ENCODE data around the gene FCER2.
A peak's percentile ranks its signal among the peaks of the same experiment; 100 is the strongest.
"Not testable (repeated sequence)": the region's sequence is repeated elsewhere in the genome, so short reads cannot be mapped to it uniquely, and the experiment has no call there.

FCER2 gene, protein sequence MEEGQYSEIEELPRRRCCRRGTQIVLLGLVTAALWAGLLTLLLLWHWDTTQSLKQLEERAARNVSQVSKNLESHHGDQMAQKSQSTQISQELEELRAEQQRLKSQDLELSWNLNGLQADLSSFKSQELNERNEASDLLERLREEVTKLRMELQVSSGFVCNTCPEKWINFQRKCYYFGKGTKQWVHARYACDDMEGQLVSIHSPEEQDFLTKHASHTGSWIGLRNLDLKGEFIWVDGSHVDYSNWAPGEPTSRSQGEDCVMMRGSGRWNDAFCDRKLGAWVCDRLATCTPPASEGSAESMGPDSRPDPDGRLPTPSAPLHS

DNA sequence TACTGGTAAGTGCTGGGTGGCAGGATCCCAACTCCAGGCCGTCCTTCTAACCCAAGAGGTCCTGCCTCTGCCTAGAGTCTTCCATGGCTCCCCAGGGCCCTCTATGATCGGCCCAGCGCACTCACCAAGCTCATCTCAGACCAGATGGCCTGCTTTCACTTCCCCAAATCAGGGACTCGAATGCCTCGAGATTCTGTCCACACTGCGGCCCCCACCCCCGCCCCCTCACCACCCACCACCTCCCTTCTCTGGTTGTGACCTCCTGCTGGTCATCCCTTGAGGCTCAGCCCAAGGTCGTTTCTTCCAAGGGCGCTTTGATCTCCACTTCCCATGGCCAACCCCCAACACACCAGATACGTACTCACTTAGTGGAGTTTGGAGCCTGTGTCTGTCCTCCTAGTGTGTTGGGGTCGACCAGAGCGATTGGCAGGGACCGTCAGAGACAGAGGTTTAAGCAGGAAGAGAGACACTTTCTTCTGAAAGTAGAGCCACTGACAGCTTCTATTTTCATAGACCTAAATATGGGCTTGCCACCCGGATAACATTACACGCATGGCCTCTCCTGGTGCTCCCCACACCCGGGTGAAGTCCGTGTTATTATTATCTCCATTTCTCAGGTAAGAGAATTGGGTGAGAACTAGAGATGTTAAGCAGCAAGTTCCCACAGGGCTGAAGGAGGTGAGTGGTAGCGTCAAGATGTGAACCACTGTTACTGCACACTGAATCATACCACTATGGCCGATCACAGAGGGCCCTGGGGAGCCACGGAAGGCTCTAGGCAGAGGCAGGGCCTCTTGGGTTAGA lies at the start of gene FCER2:
FCER2 (minus strand) TSS at position 478 of the 804 bp plus-strand sequence. CDS start 2,371 bp downstream, outside the sequence.
- H3K36me3 ChIP-seq (replicated peaks) = no peaks in the 10 kb centered on the region
- in situ Hi-C loops (cut with HindIII; ENCODE audit: low pct_ligation_motif_present, low sequenced_read_pairs) = no loop called here
- no peak within 1 kb of the TSS for H3K27ac ChIP-seq
- no peaks in the 10 kb centered on the region for H3K27me3 ChIP-seq (replicated peaks)
- H3K4me3 ChIP-seq (ENCODE audit: low read depth, low read length) = no peak within 1 kb of the TSS
- no peak for DNase-seq
- TF ChIP-seq, protein P1, sequence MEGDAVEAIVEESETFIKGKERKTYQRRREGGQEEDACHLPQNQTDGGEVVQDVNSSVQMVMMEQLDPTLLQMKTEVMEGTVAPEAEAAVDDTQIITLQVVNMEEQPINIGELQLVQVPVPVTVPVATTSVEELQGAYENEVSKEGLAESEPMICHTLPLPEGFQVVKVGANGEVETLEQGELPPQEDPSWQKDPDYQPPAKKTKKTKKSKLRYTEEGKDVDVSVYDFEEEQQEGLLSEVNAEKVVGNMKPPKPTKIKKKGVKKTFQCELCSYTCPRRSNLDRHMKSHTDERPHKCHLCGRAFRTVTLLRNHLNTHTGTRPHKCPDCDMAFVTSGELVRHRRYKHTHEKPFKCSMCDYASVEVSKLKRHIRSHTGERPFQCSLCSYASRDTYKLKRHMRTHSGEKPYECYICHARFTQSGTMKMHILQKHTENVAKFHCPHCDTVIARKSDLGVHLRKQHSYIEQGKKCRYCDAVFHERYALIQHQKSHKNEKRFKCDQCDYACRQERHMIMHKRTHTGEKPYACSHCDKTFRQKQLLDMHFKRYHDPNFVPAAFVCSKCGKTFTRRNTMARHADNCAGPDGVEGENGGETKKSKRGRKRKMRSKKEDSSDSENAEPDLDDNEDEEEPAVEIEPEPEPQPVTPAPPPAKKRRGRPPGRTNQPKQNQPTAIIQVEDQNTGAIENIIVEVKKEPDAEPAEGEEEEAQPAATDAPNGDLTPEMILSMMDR (IDR thresholded peaks at IDR 0.05; ENCODE audit: low read depth, low read length, missing control alignments) = no peak

DNA sequence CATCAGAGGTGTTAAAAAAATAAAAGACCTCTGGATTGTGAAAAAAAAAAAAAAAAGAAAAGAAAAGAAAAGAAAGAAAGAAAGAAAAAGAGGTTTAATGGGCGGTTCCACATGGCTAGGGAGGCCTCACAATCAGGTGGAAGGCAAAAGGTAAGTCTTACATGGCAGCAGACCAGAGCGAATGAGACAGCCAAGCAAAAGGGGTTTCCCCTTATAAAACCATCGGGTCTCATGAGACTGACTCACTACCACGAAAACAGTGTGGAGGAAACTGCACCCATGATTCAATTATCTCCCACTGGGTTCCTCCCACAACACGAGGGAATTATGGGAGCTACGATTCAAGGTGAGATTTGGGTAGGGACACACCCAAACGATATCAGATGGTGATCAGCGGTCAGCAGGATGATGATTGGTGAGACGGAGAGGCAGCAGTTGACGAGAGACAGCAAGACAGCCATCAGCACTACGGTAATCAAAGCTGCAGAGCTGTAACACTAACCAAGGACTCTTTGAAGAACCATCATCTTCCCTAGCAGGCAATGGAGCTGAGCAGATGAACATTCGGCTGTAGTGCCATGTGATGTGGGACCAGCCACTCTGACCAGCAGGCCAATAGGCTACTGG lies 49.3 kb upstream of the FCER2 start:
- Histone ChIP-seq H3K27me3 (replicated peaks) (no peaks in the 10 kb centered on the region), H3K36me3 (replicated peaks) (no peaks in the 10 kb centered on the region), H3K4me3 (ENCODE audit: low read depth, low read length) (no peak overlapping the region), H3K27ac (no peak overlapping the region)
- in situ Hi-C loops (cut with HindIII; ENCODE audit: low pct_ligation_motif_present, low sequenced_read_pairs) = no loop called here
- DNase-seq = no peak
- TF ChIP-seq, protein P1 (IDR thresholded peaks at IDR 0.05; ENCODE audit: low read depth, low read length, missing control alignments) = no peak

DNA sequence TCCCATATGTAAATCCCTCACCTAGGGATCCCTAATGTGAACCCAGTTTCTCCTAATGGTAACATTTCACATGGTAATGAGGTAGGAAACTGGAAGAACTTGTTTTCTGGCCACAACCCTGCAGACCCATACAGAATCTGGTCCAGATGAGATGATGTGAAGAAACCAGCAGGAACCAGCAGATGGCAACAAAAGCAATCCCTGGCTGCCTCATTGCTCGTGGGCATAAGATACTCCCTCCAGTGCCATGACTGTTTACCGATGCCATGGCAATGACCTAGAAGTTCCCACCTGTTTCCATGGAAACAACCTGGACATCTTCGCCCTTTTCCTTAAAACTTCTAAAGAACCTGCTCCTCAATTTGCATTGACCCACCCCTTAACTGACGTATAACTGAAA lies 46.8 kb upstream of the FCER2 start:
- Histone ChIP-seq H3K36me3 (replicated peaks) (no peaks in the 10 kb centered on the region), H3K27me3 (replicated peaks) (no peaks in the 10 kb centered on the region), H3K27ac (no peak overlapping the region), H3K4me3 (ENCODE audit: low read depth, low read length) (no peak overlapping the region)
- in situ Hi-C loops (cut with HindIII; ENCODE audit: low pct_ligation_motif_present, low sequenced_read_pairs) = no loop called here
- DNase-seq = no peak
- TF ChIP-seq, protein P1 (IDR thresholded peaks at IDR 0.05; ENCODE audit: low read depth, low read length, missing control alignments) = peak; percentile 19

DNA sequence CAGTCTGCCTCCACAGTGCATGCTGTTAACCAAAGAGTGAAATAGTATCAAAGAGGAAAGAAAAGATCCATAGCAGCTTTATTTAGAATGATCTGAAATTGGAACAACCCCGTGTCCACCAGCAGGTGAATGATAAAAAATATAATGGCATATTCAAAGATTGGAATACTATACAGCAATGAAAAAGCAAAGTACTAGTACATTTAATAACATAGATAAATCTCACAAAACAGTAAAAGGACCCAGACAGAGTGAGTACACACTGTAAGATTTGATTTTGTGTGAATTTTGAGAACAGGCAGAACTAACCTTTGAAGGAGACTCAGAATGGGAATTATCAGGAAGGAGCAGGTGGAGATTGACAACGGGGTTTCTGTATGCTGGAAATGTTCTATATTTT lies 46.2 kb upstream of the FCER2 start:
- in situ Hi-C loops (cut with HindIII; ENCODE audit: low pct_ligation_motif_present, low sequenced_read_pairs) = no loop called here
- Histone ChIP-seq H3K36me3 (replicated peaks) (no peaks in the 10 kb centered on the region), H3K4me3 (ENCODE audit: low read depth, low read length) (no peak overlapping the region), H3K27ac (no peak overlapping the region), H3K27me3 (replicated peaks) (no peaks in the 10 kb centered on the region)
- TF ChIP-seq, protein P1 (IDR thresholded peaks at IDR 0.05; ENCODE audit: low read depth, low read length, missing control alignments) = no peak
- DNase-seq = no peak

DNA sequence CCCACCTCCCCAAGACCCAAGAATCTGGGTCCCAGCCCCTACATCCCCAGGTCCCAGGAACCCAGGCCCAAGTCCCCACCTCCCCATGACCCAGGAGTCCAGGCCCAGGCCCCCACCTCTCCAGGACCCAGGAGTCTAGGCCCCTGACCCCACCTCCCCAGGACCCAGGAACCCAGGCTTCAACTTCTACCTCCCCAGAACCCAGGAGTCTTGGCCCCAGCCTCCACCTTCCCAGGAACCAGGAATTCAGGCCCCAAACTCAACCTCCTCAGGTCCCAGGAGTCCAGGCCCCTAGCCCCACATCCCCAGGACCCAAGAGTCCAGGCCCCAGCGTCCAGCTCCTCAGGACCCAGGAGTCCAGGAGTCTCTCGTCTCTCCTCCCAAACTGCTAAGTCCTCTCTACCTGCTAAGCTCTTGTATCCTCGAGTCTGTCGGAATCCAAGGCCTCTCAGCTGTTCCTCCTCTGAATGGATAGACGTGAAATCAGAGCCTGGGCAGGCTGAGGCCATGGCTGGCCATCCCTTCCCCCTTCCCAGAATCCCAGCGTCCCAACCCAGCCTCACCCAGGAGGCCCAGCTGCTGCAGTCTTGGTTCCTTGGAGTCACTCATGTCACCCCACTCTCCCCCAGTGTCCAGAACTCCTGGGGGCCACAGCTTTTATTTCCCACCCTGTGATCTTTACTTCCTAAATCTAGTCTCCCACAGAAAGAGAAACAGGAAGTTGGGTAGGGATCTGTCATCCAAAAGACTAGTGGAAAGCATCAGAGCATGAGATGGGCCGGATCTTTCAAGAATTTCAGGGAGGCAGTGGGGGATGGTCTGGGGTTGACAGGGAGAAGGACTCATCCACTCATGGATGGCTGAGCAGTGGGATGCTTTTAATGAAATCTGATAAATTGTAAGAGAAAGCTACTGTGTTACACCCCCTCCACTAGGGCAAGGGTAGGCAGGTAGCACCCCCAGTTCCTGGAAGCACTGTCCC lies 45.3 kb upstream of the FCER2 start, which contains the start of gene CD209:
CD209 (minus strand) TSS at position 632 of the 982 bp plus-strand sequence; CDS start at position 609, 23 bp downstream.
- no peak within 1 kb of the TSS for H3K27ac ChIP-seq
- in situ Hi-C loops (cut with HindIII; ENCODE audit: low pct_ligation_motif_present, low sequenced_read_pairs) = no loop called here
- H3K36me3 ChIP-seq (replicated peaks) = no peaks in the 10 kb centered on the region
- H3K4me3 ChIP-seq (ENCODE audit: low read depth, low read length) = no peak within 1 kb of the TSS
- TF ChIP-seq, protein P1 (IDR thresholded peaks at IDR 0.05; ENCODE audit: low read depth, low read length, missing control alignments) = no peak
- DNase-seq = no peak
- no peaks in the 10 kb centered on the region for H3K27me3 ChIP-seq (replicated peaks)

DNA sequence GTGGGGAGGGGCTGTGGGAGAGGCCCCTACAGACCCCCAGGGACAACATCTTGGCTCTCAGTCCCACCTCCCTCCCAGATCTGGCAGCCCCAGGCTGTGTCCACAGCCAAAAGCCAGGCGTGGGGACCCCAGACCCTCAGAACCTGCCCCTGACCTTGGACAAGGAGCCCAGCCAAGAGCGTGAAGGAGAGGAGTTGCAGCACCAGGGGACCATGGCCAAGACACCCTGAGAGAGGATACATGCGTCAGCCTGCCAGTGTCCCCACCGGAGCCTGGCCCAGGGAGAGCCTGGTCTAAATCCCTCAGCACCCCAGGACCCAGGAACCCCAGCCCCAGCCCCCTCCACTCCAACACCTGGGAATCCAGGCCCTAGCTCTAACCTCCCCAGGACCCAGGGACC lies 44.4 kb upstream of the FCER2 start:
- H3K27ac ChIP-seq; DNase-seq; H3K36me3 ChIP-seq (replicated peaks); H3K4me3 ChIP-seq (ENCODE audit: low read depth, low read length); H3K27me3 ChIP-seq (replicated peaks); in situ Hi-C loops (cut with HindIII; ENCODE audit: low pct_ligation_motif_present, low sequenced_read_pairs): not testable (repeated sequence)
